Astrocyte (in vitro differentiated cells and primary cell): ENCODE results near the gene CAPN9. TPM values are rescaled to one million over a fixed set of nuclear protein-coding genes. Genes with fewer than 3 reads are reported as not detected.

Experiments
- DNase-seq: peaks from one replicate; pipeline ENCODE4 v3.0.0-alpha.2; 2010; ENCODE audit warnings: low read depth
- FAIRE-seq: peaks from 2 replicates; lab custom pipeline; 2011; peaks lifted over from hg19 to GRCh38; lab: Jason Lieb, UNC
- H2AFZ ChIP-seq: 2 replicates; pipeline ENCODE4 v1.6.0; 2012; ENCODE audit warnings: low read depth, low read length, inconsistent platforms
- H3K27ac ChIP-seq: 2 replicates; pipeline ENCODE4 v1.5.1; 2011; ENCODE audit warnings: low read depth, low read length, inconsistent platforms
- H3K27me3 ChIP-seq: 2 replicates; pipeline ENCODE4 v1.6.0; 2011; ENCODE audit warnings: low read length, inconsistent platforms; ENCODE audit not compliant: insufficient read depth
- H3K36me3 ChIP-seq: 2 replicates; pipeline ENCODE4 v1.5.1; 2011; ENCODE audit warnings: low read length, inconsistent platforms; ENCODE audit not compliant: insufficient read depth
- H3K4me1 ChIP-seq: 2 replicates; pipeline ENCODE4 v1.5.1; 2011; ENCODE audit warnings: low read length, inconsistent platforms; ENCODE audit not compliant: insufficient read depth
- H3K4me2 ChIP-seq: 2 replicates; pipeline ENCODE4 v1.6.0; 2012; ENCODE audit warnings: low read length, inconsistent platforms
- H3K4me3 ChIP-seq: 2 replicates; pipeline ENCODE4 v1.5.1; 2011; ENCODE audit warnings: low read depth, mild to moderate bottlenecking, low read length, inconsistent platforms; ENCODE audit not compliant: insufficient read depth
- H3K79me2 ChIP-seq: 2 replicates; pipeline ENCODE4 v1.6.0; 2012; ENCODE audit warnings: mild to moderate bottlenecking, low read length, inconsistent platforms; ENCODE audit not compliant: insufficient read depth
- H3K9ac ChIP-seq: 2 replicates; pipeline ENCODE4 v1.6.0; 2012; ENCODE audit warnings: mild to moderate bottlenecking, low read length, inconsistent platforms
- H3K9me3 ChIP-seq: 2 replicates; pipeline ENCODE4 v1.5.1; 2012; ENCODE audit warnings: low read depth, mild to moderate bottlenecking, low read length, inconsistent platforms; ENCODE audit not compliant: insufficient read depth
- H4K20me1 ChIP-seq: 2 replicates; pipeline ENCODE4 v1.6.0; 2012; ENCODE audit warnings: low read length, inconsistent platforms; ENCODE audit not compliant: insufficient read depth
- H3K27ac Mint-ChIP-seq: one replicate; pipeline ENCODE4 v1.8.0; 2021; ENCODE audit warnings: mild to moderate bottlenecking, mixed read lengths; ENCODE audit not compliant: unreplicated experiment
- H3K27me3 Mint-ChIP-seq: one replicate; pipeline ENCODE4 v1.8.0; 2021; ENCODE audit warnings: low read depth, mixed read lengths; ENCODE audit not compliant: unreplicated experiment
- H3K36me3 Mint-ChIP-seq: one replicate; pipeline ENCODE4 v1.8.0; 2021; ENCODE audit warnings: low read depth, mixed read lengths; ENCODE audit not compliant: unreplicated experiment
- H3K4me1 Mint-ChIP-seq: one replicate; pipeline ENCODE4 v1.8.0; 2021; ENCODE audit warnings: low read depth, mixed read lengths; ENCODE audit not compliant: unreplicated experiment
- H3K4me3 Mint-ChIP-seq: one replicate; pipeline ENCODE4 v1.8.0; 2021; ENCODE audit warnings: mild to moderate bottlenecking, moderate library complexity, mixed read lengths; ENCODE audit not compliant: unreplicated experiment
- H3K9me3 Mint-ChIP-seq: one replicate; pipeline ENCODE4 v1.8.0; 2021; ENCODE audit warnings: mild to moderate bottlenecking, mixed read lengths; ENCODE audit not compliant: unreplicated experiment
- EZH2 ChIP-seq: IDR thresholded peaks from 2 replicates; pipeline ENCODE4 v1.6.1; 2012; ENCODE audit warnings: mild to moderate bottlenecking, low read length, inconsistent platforms; ENCODE audit not compliant: insufficient read depth
- total RNA-seq: library from RNA; stranded (reverse); gene quantifications from 2 replicates; pipeline ENCODE4 v1.2.1, GENCODE V29; 2021
- TF ChIP-seq, protein P1 (sequence below): IDR thresholded peaks from 2 replicates; pipeline ENCODE4 v1.5.1; 2011; ENCODE audit warnings: low read depth, mild to moderate bottlenecking, inconsistent platforms, low read length, moderate library complexity; ENCODE audit not compliant: insufficient read depth

CAPN9 gene
- total RNA-seq, 1 donor from 2014 or later = not detected

GRCh38 chr1:230832476-230832875 lies 85.3 kb downstream of the CAPN9 start:
- H2AFZ ChIP-seq = no peak overlapping the region
- H3K27me3 Mint-ChIP-seq = no peaks in the 10 kb centered on the region
- H3K4me1 Mint-ChIP-seq = peaks cover 14% of the 10 kb centered on the region
- peaks cover 3% of the 10 kb centered on the region for H3K36me3 ChIP-seq
- FAIRE-seq (no peak), DNase-seq (no peak)
- no peaks in the 10 kb centered on the region for H3K9me3 ChIP-seq
- H3K4me2 ChIP-seq = no peak overlapping the region
- no peak overlapping the region for H3K4me3 ChIP-seq
- H3K9me3 Mint-ChIP-seq = no peaks in the 10 kb centered on the region
- H3K4me3 Mint-ChIP-seq = no peak overlapping the region
- H3K79me2 ChIP-seq = no peaks in the 10 kb centered on the region
- peaks cover 19% of the 10 kb centered on the region for H3K36me3 Mint-ChIP-seq
- H3K9ac ChIP-seq = no peak overlapping the region
- TF ChIP-seq, protein P1, sequence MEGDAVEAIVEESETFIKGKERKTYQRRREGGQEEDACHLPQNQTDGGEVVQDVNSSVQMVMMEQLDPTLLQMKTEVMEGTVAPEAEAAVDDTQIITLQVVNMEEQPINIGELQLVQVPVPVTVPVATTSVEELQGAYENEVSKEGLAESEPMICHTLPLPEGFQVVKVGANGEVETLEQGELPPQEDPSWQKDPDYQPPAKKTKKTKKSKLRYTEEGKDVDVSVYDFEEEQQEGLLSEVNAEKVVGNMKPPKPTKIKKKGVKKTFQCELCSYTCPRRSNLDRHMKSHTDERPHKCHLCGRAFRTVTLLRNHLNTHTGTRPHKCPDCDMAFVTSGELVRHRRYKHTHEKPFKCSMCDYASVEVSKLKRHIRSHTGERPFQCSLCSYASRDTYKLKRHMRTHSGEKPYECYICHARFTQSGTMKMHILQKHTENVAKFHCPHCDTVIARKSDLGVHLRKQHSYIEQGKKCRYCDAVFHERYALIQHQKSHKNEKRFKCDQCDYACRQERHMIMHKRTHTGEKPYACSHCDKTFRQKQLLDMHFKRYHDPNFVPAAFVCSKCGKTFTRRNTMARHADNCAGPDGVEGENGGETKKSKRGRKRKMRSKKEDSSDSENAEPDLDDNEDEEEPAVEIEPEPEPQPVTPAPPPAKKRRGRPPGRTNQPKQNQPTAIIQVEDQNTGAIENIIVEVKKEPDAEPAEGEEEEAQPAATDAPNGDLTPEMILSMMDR = no peak
- no peak for TF ChIP-seq EZH2
- H4K20me1 ChIP-seq = peaks cover 5% of the 10 kb centered on the region
- H3K27ac Mint-ChIP-seq = no peak overlapping the region
- H3K27me3 ChIP-seq = no peaks in the 10 kb centered on the region
- H3K27ac ChIP-seq = no peak overlapping the region
- peaks cover 5% of the 10 kb centered on the region for H3K4me1 ChIP-seq

DNA sequence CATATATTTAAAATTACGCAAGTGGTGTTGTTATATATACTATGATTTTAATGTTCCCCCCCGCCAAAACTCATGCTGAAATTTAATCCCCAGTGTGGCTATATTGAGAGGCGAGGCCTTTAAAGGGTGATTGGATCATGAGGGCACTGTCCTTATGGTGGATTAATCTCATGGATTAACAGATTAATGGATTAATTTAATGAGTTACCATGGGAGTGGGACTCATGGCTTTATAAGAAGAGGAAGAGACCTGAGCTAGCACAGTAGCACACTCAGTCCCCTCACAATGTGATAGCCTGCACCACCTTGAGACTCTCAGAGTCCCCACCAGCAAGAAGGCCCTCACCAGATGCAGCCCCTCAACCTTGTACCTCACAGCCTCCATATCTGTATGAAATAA lies 86.3 kb downstream of the CAPN9 start:
- H3K27ac ChIP-seq = no peak overlapping the region
- H3K27ac Mint-ChIP-seq = no peak overlapping the region
- H3K4me2 ChIP-seq = no peak overlapping the region
- no peaks in the 10 kb centered on the region for H3K27me3 Mint-ChIP-seq
- H3K36me3 Mint-ChIP-seq = peaks cover 23% of the 10 kb centered on the region
- H3K9me3 Mint-ChIP-seq = no peaks in the 10 kb centered on the region
- H3K4me3 ChIP-seq = no peak overlapping the region
- DNase-seq = no peak
- H3K9me3 ChIP-seq = no peaks in the 10 kb centered on the region
- TF ChIP-seq, protein P1 = no peak
- no peak for TF ChIP-seq EZH2
- peaks cover 7% of the 10 kb centered on the region for H3K4me1 Mint-ChIP-seq
- H3K9ac ChIP-seq = no peak overlapping the region
- H2AFZ ChIP-seq = no peak overlapping the region
- no peaks in the 10 kb centered on the region for H3K4me1 ChIP-seq
- H4K20me1 ChIP-seq = peaks cover 9% of the 10 kb centered on the region
- H3K36me3 ChIP-seq = peaks cover 9% of the 10 kb centered on the region
- H3K79me2 ChIP-seq = peaks cover 2% of the 10 kb centered on the region
- no peak for FAIRE-seq
- no peak overlapping the region for H3K4me3 Mint-ChIP-seq
- no peaks in the 10 kb centered on the region for H3K27me3 ChIP-seq

GRCh38 chr1:230834292-230834691 lies 87.1 kb downstream of the CAPN9 start:
- TF ChIP-seq, protein P1 = no peak
- no peak for TF ChIP-seq EZH2
- H3K4me3 Mint-ChIP-seq = no peak overlapping the region
- H3K4me1 ChIP-seq = no peaks in the 10 kb centered on the region
- H3K9ac ChIP-seq = no peak overlapping the region
- H3K27me3 Mint-ChIP-seq = no peaks in the 10 kb centered on the region
- no peaks in the 10 kb centered on the region for H3K9me3 Mint-ChIP-seq
- H3K27ac ChIP-seq = no peak overlapping the region
- H2AFZ ChIP-seq = no peak overlapping the region
- peaks cover 15% of the 10 kb centered on the region for H4K20me1 ChIP-seq
- no peaks in the 10 kb centered on the region for H3K9me3 ChIP-seq
- H3K4me3 ChIP-seq = no peak overlapping the region
- H3K27me3 ChIP-seq = no peaks in the 10 kb centered on the region
- DNase-seq (no peak), FAIRE-seq (no peak)
- peaks cover 8% of the 10 kb centered on the region for H3K79me2 ChIP-seq
- H3K36me3 Mint-ChIP-seq = peaks cover 28% of the 10 kb centered on the region
- peaks cover 12% of the 10 kb centered on the region for H3K36me3 ChIP-seq
- H3K27ac Mint-ChIP-seq = no peak overlapping the region
- H3K4me1 Mint-ChIP-seq = peaks cover 7% of the 10 kb centered on the region
- H3K4me2 ChIP-seq = no peak overlapping the region
